Osteoblast (primary cell): ENCODE measurements around the gene ANGPTL2. TPM values are rescaled to one million over a fixed set of nuclear protein-coding genes. Genes with fewer than 3 reads are reported as not detected.

Source experiments
- DNase-seq: peaks from one replicate; pipeline ENCODE4 v3.0.0; 2011; ENCODE audit warnings: low spot score, mixed read lengths; ENCODE audit not compliant: insufficient read length; ENCODE audit errors: missing footprints
- H2AFZ ChIP-seq: 2 replicates; pipeline ENCODE4 v1.6.0; 2011; ENCODE audit warnings: mild to moderate bottlenecking, low read length
- H3K27ac ChIP-seq: 2 replicates; pipeline ENCODE4 v1.5.1; 2011; ENCODE audit warnings: mild to moderate bottlenecking, low read depth, low read length, moderate library complexity
- H3K27me3 ChIP-seq: 2 replicates; pipeline ENCODE4 v1.6.0; 2012; ENCODE audit warnings: mild to moderate bottlenecking, control low read depth, inconsistent platforms, low read length, moderate library complexity; ENCODE audit not compliant: insufficient read depth
- H3K36me3 ChIP-seq: 2 replicates; pipeline ENCODE4 v1.5.1; 2011; ENCODE audit warnings: mild to moderate bottlenecking, low read length, control low read depth, moderate library complexity; ENCODE audit not compliant: insufficient read depth
- H3K4me1 ChIP-seq: 2 replicates; pipeline ENCODE4 v1.5.1; 2011; ENCODE audit warnings: mild to moderate bottlenecking, low read length, control low read depth, moderate library complexity; ENCODE audit not compliant: insufficient read depth
- H3K4me2 ChIP-seq: 2 replicates; pipeline ENCODE4 v1.6.0; 2011; ENCODE audit warnings: mild to moderate bottlenecking, low read length; ENCODE audit not compliant: insufficient read depth
- H3K4me3 ChIP-seq: fragments of 200-600 bp; sonication (generic); 3 replicates; pipeline ENCODE4 v1.5.1; 2012; ENCODE audit warnings: mild to moderate bottlenecking, low read length, inconsistent platforms; ENCODE audit not compliant: insufficient read depth
- H3K79me2 ChIP-seq: 2 replicates; pipeline ENCODE4 v1.6.0; 2012; ENCODE audit warnings: mild to moderate bottlenecking, low read length, control low read depth, inconsistent platforms; ENCODE audit not compliant: insufficient read depth
- H3K9me3 ChIP-seq: 2 replicates; pipeline ENCODE4 v1.5.1; 2011; ENCODE audit warnings: low read depth, low read length, control low read depth
- H4K20me1 ChIP-seq: 2 replicates; pipeline ENCODE4 v1.6.0; 2012; ENCODE audit warnings: mild to moderate bottlenecking, low read length, control low read depth; ENCODE audit not compliant: insufficient read depth
- CTCF ChIP-seq: IDR thresholded peaks from 2 replicates; pipeline ENCODE4 v1.5.1; 2011; ENCODE audit warnings: mild to moderate bottlenecking, low read depth, low read length, moderate library complexity; ENCODE audit errors: extremely low read depth
- total RNA-seq: library from RNA; depleted of rRNA; stranded (reverse); fragments of >200 nt; gene quantifications from 2 replicates; pipeline ENCODE4 v1.2.3, GENCODE V29; 2012

ANGPTL2 gene
- total RNA-seq, 1 donor: 39.8 TPM

DNA sequence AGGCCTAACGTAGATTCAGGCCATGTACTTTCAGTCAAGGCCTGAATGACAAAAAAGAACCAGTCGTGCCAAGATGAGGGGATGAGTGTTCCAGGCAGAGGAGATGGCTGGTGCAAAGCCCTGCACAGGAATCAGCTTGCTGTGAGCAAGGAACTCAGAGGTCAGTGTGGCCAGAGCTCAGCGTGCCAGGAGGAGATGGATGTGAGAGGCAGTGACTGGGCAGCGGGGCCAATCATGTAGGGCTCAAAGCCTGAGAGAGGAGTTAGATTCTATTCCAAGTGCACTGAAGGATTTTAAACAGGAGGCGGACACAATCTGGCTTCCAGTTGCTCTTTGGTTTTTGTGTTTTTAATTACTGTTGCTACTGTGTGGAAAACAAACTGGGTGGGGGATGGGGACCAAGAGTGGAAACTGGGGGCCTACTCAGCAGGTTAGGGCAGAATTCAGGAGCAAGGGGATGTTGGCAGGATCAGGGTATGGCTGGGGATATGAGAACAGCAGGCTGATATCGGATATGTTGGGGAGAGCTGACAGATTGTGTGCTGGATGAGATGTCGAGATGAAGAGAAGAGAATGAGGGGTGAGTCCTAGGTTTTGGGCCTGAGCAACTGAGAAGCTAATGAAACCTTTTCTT lies 64.3 kb downstream of the ANGPTL2 start:
- Histone ChIP-seq H3K9me3 (no peaks in the 10 kb centered on the region), H3K36me3 (no peaks in the 10 kb centered on the region), H3K79me2 (no peaks in the 10 kb centered on the region), H3K4me2 (no peak overlapping the region), H3K4me3 (no peak overlapping the region), H4K20me1 (no peaks in the 10 kb centered on the region), H2AFZ (no peak overlapping the region), H3K27me3 (no peaks in the 10 kb centered on the region), H3K4me1 (no peaks in the 10 kb centered on the region), H3K27ac (no peak overlapping the region)
- DNase-seq: no peak
- no peak for TF ChIP-seq CTCF

DNA sequence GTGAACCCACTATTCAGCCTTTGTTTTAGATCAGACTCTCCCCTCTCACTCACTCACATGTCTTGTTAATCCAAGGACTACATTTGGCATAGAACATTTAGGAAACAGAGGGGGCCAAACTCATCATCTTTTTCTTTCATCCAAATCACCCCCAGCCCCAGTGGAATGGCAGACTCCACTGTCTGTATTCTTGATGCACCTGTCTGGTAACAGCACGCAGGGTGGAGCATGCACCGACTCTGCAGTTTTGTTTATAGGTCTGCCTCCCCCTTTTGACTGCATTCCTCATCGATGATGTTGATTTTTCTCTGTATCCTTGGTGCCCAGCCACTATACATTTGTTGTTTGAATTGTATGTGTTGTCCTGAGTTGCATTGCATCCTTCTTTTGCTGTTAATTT lies 66.0 kb downstream of the ANGPTL2 start:
- Histone ChIP-seq H3K4me2 (no peak overlapping the region), H3K9me3 (no peaks in the 10 kb centered on the region), H3K79me2 (no peaks in the 10 kb centered on the region), H3K27me3 (no peaks in the 10 kb centered on the region), H3K4me1 (no peaks in the 10 kb centered on the region), H2AFZ (no peak overlapping the region), H3K4me3 (no peak overlapping the region), H3K27ac (no peak overlapping the region), H3K36me3 (no peaks in the 10 kb centered on the region), H4K20me1 (no peaks in the 10 kb centered on the region)
- DNase-seq: no peak
- TF ChIP-seq CTCF: no peak

DNA sequence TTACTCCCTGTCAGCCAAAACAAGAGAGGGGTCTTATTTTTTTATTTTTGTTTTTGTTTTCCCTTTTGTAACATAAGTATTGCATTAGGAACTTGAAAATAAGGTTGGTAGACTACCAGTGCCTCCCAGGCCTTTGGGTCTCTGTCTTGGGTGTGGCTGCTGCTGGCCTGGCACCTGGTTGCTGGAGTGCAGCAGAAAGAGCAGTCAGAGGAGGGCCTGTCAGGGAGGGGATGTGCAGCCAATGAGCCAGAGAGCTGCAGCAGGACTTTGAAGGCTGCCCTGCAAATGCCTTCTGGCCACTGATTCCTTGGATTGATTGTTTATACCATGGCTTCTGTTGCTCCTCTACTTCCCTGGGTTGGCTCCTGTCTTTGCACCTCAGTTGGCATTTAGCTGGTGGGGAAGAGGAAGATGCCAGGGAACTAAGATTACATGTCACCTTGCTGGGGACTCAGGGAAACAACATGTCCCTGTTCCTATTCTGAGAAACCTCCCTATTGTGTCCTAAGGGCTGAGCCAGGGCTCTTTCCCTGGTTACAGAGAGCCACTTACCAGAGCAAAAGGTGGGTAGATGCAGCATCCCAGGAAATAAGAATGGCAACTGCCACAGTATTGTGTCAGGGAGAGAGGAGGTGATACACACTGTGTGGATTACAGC lies 66.6 kb downstream of the ANGPTL2 start:
- H3K36me3 ChIP-seq: no peaks in the 10 kb centered on the region
- H3K4me3 ChIP-seq: no peak overlapping the region
- H3K4me1 ChIP-seq: no peaks in the 10 kb centered on the region
- H3K27ac ChIP-seq: no peak overlapping the region
- no peaks in the 10 kb centered on the region for H3K9me3 ChIP-seq
- H3K79me2 ChIP-seq: no peaks in the 10 kb centered on the region
- H3K27me3 ChIP-seq: no peaks in the 10 kb centered on the region
- no peak for DNase-seq
- no peak overlapping the region for H2AFZ ChIP-seq
- TF ChIP-seq CTCF: no peak
- H4K20me1 ChIP-seq: no peaks in the 10 kb centered on the region
- H3K4me2 ChIP-seq: no peak overlapping the region

- Histone ChIP-seq H3K27ac (no peak overlapping the region), H3K79me2 (no peaks in the 10 kb centered on the region), H2AFZ (no peak overlapping the region), H3K36me3 (no peaks in the 10 kb centered on the region), H3K4me2 (no peak overlapping the region), H3K27me3 (no peaks in the 10 kb centered on the region), H4K20me1 (no peaks in the 10 kb centered on the region), H3K4me3 (no peak overlapping the region), H3K9me3 (no peaks in the 10 kb centered on the region), H3K4me1 (peaks cover 10% of the 10 kb centered on the region)
- TF ChIP-seq CTCF: no peak
- DNase-seq: no peak
Measured at GRCh38 chr9:127053960-127054359, 68.5 kb downstream of the ANGPTL2 start.
